ENCODE results near the gene MLLT3.

MLLT3 gene

DNA sequence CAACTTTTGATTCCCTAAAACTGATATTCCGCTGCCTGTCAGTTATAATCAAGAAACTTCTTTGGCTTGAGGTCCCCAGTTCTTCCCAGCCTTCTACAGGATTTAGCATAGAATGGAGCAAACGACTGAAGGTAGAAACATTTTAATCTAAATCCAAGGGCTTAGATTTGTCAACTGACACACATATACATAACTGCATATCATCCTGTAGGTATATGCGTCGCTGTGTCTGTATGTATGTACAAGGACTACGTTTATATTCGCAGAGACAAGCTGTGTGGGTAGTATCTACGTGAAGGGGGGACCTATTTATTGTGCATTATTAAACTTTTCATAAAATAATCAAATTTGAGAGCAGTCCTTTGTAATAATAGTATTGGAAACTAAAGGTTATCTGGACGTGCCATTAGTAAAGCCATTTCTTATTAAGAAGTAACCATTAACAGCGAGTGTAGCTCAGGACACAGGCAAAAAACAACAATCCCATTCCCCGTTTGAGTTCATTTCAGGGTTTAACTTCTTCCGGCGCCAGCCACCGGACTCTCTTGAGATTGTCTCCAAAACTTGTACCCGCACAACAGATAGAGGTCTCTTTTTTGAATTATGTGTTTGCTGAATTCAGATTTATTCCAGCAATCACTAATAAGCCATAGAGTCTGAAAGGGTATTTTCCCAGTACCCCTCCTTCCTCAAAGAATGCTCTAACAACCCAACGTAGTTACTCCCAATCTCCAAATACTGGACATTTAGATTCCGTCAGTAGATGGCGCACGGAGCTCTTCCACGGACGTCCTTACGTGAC, 2.1 kb upstream of the MLLT3 start:
- DNase-seq: peak; percentile 54

DNA sequence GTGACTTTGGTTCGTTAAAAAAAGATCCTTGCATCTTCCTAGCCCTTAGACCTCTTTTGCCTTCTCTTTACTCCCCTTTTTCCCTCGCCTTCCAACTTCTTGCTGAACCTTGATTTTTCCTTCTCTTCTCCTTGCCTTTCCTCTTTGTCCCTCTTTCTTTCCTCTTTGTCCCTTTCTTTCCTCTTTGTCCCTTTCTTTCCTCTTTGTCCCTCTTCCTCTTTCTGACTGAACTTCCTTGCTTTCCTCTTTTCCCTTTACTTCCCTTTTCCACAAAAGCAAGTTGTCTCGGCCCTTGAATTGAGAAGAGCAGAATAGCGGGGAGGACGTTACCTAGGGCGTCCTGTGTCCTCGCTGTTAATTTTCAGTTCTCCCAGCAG, 1.4 kb upstream of the MLLT3 start:
- DNase-seq: no peak

DNA sequence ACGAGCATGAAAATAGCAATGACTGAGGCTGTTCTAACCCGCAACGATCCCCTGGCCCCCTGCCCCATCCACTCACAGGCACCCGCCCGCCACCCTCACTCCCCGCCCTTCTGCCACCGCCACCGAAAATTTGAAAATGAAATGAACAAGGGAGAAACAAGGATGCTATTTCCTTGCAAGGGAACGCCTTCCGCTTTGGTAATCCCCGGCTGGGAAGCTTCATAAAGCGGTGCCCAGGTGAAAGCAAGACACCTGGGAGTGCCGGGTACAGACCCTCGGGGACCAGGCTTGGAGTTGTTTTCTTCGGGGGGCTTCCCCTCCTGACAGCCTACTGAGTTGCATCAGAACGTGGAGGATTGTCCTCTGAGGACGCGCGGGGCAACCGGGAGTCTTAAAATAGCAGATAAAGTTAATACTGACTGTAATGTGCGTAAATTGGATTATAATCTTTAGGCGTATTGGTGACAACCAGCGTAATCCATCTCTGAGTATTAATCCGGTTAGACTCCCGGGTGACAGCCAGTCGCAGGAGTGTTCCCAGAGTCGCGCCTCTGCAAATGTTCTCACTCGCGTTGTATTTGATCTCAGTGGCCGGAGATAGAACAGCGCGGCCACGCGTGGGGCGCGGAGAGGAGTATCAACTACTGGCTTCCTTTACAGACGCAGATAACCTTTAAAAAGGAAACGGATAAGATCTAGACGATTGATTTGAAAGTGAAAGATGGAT, 885 bp upstream of the MLLT3 start:
- no peak for DNase-seq

DNA sequence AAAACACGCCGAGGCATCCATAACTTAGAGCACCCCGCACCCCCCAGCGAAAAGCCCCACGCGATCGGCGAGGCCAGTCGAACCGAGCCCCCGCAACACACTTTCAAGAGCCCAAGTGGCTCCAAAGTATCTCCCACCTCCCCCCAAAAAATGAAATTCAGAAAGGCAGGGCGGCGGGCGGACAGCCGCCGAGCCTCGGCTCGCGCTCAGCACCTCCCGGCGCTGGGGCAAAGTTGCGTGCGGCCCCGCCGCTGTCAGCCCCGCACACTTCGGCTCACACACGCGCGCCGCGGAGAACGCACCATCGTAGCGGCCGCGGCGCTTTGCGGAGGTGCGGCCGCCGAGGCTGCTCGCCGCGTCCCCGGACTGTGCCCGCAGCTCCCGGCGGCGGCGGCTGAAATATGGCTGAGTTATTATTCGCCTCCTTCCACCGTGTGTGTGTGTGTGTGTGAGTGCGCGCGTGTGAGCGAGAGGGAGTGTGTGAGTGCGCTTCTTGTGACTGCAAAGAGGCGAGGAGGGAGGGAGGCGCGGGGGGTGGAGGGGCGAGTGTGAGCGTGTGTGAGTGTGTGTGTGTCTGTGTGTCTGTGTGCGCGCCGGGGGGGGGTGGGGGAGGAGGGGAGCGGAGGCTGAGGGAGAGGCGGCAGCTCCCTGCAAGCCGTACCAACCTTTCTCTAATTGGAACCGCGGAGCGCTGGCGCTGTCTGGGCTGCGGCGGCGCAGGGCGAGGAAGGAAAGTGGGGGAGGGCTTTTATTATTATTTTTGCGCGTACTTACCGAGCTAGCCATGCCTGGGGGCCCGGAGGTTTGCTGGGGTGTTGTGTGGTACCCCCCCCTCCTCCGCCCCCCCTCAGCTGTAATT, 599 bp downstream of the MLLT3 start:
- peak; percentile 30 for DNase-seq

DNA sequence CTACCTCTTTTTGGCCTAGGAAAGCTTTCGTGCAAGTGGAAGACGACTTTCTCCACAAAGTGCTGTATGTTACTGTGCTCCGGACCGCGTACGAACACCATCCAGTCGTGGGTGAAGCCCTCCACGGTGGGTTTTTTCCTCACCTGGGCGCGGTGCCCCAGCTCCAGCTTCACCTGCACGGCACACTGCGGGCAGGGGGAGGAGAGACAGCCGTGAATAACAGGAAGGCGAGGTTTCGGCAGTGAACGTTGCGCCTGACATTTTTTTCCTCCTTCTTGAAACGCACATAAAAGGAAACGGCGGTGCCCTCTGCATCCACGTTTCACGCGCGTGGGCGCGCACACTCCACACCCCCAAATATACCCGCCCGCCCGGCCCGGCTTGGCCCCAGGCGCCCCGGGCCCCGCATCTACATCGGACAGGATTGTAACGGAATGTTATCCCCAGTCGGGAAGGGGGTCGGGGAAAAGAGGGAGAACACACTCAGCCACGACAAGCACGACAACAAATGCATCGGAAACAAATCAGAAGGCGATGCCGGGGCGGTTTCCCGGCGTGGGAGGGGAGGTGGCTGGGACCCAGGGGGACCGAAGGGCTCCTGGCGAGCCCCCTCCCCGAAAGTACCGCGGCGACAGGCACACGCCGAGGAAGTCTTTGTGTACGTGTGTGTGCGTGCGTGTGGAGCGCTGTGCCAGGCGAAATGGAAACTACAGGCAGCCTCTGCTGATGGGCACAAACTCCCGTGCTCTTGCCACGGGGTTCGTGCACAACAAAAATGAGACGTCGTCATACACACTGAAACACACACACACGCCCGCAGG, 1.4 kb downstream of the MLLT3 start:
- no peak for DNase-seq

DNA sequence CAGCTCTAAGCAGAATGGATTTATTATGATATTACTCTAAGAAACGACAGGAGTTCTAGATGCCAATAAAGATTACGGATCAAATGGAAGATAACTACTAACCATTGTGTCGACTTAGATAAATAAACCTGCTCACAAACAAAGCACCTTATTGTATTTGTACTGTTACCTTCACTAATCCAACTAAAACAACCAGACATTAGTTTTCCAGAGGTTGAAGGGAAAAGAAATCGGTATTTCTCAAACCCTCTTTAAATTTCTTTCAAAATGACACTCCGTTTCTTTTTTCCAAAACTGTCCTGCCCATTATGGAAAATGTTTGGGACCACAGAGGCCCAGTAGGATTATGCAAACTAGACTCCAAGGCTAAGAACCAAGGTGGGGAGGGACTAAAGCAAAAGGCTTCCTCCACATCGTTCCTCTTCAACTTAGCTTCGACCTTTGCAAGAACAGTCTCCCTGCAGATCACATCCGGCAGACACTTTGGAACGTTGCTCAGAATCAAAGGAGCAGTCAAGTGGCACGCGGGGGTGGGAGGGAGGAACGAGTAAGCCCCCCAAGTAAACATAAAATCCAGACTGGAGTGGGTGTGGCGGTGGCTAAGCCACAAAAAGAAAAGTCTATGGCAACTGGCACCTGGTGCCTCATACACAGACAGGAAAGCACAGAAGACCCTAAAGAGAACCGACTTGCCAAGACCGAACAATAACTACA, 2.7 kb downstream of the MLLT3 start:
- no peak for DNase-seq

DNA sequence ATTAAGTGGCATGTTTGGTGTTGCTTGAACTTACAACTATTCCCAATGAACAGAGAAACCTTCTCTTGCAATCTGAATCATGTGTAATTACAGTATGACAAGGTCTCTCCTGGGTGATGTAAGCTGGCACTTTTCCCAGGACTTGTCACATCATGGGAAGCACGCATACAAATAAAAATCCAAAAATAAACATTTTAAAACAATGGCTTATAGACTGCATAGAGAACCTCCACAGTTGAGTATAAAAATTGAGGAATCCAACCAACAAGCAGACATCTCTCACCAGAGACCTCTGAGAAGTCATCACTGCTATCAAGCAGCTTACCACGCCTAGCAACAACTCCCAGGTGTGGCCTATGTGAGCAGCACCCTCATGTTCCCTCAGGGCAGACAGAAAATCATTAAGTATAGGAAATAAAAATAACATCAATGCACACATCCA, 3.9 kb downstream of the MLLT3 start:
- DNase-seq: peak; percentile 62

DNA sequence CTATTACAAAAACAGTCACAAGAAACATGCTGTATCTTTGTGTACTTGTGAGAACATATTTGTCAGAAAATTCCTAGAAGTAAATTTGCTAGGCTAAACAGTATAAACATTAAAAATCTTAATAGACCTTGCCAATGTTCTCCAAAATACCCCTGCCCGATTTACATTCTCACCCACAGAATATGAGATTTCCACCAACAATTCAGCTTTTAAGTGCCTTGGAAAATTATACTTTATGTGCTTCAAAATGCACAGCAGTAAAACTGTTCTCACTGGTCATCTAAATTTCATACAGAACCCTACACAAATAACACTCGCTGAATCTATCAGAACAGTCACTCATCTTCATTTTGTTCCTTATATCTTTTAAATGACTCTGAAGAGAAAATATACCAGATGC, 5.5 kb downstream of the MLLT3 start:
- no peak for DNase-seq

DNA sequence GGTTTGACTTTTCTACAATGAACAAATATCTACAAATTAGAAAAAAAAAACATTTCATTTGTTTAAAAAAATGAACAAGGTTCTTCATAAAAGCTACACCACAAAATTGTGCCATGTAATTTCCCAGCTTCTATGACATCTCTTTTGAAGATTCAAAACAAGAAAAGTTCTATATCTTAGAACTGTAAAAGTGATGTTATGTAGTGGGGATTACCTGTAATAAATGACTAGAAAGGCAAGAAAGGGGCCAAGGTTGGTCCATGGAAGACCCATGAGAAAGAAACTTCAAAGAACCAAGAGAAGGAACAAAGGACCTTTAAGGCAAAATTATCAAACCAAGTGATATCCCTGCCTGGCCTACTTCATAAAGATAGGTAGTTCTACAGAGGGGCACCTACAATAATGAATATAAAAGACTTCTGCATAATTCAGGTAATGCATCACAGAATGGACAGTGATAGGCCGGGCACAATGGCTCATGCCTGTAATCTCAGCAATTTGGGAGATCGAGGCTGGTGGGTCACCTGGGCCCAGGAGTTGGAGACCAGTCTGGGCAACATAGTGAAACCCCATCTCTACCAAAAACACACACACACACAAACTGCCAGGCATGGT, 7.6 kb downstream of the MLLT3 start:
- DNase-seq: no peak

DNA sequence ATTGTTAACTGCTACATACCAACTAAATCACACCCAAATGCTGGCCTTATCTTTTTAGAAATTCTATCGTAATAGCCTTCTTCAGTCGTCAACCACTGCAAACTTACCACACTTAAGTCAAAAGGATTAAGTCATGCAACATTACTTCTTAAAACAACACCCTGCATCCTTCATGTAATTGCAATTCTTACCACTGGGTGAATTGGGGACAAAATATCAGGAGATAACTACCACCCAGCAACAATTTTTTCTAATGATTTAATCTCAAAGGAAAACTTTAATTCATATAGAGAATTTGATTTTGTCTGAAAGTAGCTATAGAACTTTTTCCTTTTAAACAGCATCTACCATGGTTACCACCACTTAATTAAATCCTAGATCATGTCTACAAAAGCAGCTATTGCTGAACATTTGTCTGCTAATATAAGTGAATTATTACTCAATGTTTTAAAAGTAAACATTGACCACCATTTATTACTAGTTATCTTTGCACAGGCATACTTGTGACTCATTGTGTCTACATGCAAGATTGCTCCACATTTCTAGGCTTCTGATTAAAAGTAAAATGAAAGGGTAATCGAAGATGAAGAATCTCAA, 10.5 kb downstream of the MLLT3 start:
- no peak for DNase-seq

DNA sequence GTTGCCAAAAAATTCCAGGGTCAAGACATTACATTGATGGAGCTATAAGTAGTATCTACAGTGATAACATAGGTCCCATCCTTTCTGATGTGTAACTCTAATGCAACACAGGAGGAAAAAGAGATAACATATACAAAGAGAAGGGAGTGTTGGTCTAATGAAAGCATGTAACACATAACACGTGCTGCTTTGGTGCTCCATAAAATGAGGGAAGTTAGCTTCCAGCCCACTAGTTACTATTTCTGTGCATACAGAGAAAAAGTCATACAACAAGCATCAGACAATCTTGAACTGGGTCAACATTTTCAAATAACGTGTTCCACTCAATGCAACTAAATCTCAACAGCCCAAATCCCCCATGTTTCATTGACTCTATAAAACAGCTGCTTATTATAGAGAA, 11.7 kb downstream of the MLLT3 start:
- no peak for DNase-seq

DNA sequence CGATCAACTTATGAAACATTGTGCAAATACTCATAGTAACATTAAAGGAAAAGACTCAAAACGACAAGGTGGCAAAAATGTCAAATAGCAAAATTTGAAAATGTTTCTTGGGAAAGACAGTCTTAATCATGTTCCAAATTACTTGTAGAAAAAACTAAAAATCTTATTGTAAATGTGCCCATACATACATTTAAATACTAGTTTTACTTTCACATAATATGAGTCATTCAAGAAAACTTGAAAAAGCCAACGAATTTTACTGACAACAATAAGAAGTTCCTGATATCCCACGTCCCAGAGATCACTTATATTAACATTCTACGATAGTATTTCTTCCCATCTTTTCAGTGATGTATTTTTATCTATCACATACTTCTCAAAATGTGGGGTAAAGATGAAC, 13.7 kb downstream of the MLLT3 start:
- DNase-seq: no peak

DNA sequence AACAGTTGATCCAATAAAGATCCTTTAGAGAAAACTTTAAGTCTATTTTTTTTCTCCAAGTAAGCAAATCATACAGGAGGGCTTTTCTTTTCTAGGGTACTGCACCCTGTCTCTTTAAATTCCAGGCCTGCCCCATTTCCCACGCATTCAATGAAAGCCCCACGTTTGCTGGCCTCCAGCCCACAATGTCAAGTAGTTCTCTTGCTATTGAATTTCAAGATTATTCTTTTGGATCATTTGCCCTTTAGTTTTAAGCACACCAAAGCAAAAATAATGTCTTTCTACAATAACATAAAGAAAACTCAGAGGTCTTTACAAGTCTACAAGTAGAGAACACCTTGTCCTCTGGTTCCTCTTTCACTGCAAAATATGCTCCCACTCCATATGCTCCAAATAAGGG, 15.6 kb downstream of the MLLT3 start:
- no peak for DNase-seq

DNA sequence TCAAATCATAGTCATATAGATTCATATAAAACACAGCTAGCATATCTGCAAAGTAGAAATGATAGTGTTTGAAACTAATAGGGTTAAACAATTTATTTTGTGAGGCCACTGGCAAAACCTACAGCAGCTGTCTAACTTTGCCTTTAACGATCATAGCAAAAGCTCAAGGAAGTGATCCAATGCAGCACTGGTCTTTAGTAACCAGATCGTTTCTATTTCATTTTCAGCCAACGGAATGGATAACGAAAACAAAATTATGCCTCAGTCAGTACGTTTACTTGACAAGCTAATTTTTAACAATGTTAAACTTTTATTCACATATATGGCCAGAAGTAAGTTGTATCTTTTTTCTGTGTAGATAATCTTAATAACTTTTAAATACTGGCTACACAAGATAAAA, 17.7 kb downstream of the MLLT3 start:
- no peak for DNase-seq

DNA sequence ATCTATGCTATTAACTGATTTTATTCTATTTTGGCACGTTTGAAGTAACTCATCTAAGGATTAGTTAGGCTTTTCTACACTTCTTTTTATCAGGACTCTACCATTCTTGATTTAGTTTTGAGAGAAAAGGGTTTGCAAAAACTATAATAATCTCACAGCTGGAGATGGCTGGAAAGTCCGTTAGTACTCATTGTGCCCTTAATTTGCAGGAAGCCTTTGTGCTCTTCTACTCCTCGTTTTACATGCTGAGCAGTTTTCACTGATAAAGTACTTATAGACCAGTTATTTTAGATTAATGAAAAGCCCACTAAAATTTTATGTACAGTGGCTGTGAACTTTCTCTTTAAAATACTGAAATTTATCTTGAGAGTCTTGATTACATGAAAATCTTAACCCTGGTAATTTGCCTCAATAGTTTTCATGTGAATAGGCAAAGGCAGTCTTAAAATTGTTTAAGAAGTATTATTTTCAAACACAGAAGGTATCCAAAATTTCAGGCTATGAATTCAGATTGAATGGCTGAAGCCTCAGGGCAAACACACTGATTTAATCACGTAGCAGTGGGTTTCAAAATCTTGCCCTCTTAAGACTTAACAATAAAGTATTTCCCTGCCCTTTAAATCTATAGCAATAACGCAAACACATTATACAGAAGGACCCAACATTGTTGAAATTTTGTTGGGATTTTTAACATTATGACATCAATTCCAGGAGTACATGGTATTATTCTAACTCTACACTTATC, 18.6 kb downstream of the MLLT3 start:
- DNase-seq: no peak

DNA sequence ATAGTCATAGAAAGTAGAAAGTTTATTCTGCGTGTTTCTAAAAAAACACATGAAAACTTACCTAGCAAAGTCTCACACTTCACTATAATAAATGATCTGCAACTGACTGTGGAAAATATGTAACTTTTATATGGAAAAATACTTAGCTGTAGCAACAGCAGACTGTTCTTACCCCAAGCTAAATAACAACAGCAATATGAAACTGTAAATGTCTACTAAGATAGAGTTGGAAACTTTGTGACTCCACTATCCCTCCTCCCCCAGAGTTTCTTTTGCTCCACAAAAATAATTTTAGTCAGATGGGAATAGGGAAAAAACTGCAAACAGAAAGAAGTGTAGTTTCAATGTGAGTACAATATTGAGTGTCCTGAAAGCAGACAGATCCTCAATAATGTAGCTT, 21.0 kb downstream of the MLLT3 start:
- DNase-seq: no peak

DNA sequence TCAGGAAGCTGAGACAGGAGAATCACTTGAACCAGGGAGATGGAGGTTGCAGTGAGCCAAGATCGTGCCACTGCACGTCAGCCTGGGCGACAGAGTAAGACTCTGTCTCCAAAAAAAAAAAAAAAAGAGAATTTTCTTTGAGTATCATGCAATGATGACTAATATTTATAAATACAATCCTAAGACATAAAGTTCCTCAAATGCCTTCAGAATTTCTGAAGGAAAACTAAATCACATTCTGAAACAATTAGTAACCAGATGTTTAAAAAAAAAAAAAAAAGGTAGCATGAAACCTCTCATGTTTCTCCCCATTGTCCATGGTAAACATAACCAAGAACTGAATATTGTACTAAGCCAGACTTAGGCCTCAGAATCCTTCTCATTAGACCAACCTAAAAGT, 23.1 kb downstream of the MLLT3 start:
- DNase-seq: no peak

DNA sequence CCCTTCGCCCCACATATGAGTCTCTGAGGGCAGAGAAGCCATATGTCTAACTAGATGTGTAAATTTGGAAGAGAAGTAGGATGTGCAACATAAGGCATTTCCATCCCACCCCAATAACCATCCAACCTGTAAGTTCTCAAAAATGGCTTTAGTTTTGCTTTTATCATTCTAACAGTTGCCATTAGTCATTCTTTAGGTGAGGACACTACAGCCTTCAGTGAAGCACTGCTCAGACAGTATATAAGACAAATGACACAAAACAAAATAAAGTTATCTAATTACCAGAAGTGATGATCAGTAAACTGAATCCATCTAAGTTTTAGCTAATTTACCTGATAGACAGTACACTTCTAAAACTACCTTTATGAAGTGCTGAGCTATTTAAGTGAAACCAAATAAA, 23.9 kb downstream of the MLLT3 start:
- DNase-seq: no peak

DNA sequence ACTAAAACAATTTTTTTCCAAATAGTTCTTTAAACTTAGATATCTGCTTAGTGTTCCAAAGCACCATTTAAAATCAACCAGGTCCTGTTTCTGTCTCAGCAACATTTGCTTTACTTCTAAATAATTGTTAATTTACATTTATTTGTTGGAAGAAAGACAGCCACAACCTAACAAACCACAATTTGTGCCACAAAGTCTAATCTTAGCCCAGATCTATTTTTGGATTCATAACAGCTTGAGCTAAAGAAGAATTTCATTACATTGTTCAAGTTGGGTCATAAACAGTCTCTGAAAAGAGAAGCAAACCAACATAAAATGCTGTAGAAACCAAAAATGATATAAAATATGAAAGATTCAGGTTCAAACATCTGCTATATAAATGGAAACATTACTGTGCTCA, 24.4 kb downstream of the MLLT3 start:
- DNase-seq: no peak

DNA sequence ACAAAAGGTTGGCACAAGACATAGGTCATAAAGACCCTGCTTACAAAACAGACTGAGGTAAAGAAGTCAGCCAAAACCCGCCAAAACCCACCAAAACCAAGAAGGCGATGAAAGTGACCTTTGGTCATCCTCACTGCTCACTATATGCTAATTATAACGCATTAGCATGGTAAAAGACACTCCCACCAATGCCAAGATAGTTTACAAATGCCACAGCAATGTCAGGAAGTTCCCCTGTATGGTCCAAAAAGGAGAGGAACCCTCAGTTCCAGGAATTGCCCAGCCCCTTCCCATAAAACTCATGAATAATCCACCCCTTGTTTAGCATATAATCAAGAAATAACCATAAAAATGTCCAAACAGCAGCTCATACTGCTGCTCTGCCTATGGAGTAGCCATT, 27.7 kb downstream of the MLLT3 start:
- DNase-seq: no peak
